ENCODE data around the gene TRPM7.
"Not testable (repeated sequence)": the region's sequence is repeated elsewhere in the genome, so short reads cannot be mapped to it uniquely, and the experiment has no call there.

TRPM7 gene

GRCh38 chr15:50622361-50622943, 64.1 kb downstream of the TRPM7 start:
- not testable (repeated sequence) for H3K9me3 ChIP-seq (ENCODE audit: control insufficient read depth in 1 of 2, low read length in 2 of 2); H3K4me1 ChIP-seq (ENCODE audit: control insufficient read depth in 1 of 2, insufficient read depth in 2 of 2, low read length in 2 of 2); H3K27ac ChIP-seq (ENCODE audit: low read depth, low read length); H3K4me3 ChIP-seq (ENCODE audit: low read depth in 1 of 2, low read length in 2 of 2); H3K27me3 ChIP-seq (ENCODE audit: control insufficient read depth in 1 of 2, insufficient read depth in 2 of 2, low read length in 2 of 2); H3K9ac ChIP-seq (ENCODE audit: low read depth in 1 of 2, low read length in 2 of 2)
- H3K36me3 ChIP-seq (ENCODE audit: control insufficient read depth in 1 of 2, insufficient read depth in 2 of 2, low read length in 2 of 2), result peaks cover 2 to 34% of the 10 kb centered on the region in 2 donors

- H3K4me3 ChIP-seq (ENCODE audit: low read depth in 1 of 2, low read length in 2 of 2); H3K4me1 ChIP-seq (ENCODE audit: control insufficient read depth in 1 of 2, insufficient read depth in 2 of 2, low read length in 2 of 2); H3K27ac ChIP-seq (ENCODE audit: low read depth, low read length); H3K27me3 ChIP-seq (ENCODE audit: control insufficient read depth in 1 of 2, insufficient read depth in 2 of 2, low read length in 2 of 2); H3K9me3 ChIP-seq (ENCODE audit: control insufficient read depth in 1 of 2, low read length in 2 of 2); H3K9ac ChIP-seq (ENCODE audit: low read depth in 1 of 2, low read length in 2 of 2): not testable (repeated sequence)
- H3K36me3 ChIP-seq (ENCODE audit: control insufficient read depth in 1 of 2, insufficient read depth in 2 of 2, low read length in 2 of 2), result peaks cover 11 to 25% of the 10 kb centered on the region in 2 donors
Observed at GRCh38 chr15:50616960-50617359, 69.6 kb downstream of the TRPM7 start.

GRCh38 chr15:50616554-50616953, 70.0 kb downstream of the TRPM7 start:
- not testable (repeated sequence) for H3K9me3 ChIP-seq (ENCODE audit: control insufficient read depth in 1 of 2, low read length in 2 of 2); H3K4me1 ChIP-seq (ENCODE audit: control insufficient read depth in 1 of 2, insufficient read depth in 2 of 2, low read length in 2 of 2); H3K4me3 ChIP-seq (ENCODE audit: low read depth in 1 of 2, low read length in 2 of 2); H3K9ac ChIP-seq (ENCODE audit: low read depth in 1 of 2, low read length in 2 of 2); H3K27me3 ChIP-seq (ENCODE audit: control insufficient read depth in 1 of 2, insufficient read depth in 2 of 2, low read length in 2 of 2); H3K27ac ChIP-seq (ENCODE audit: low read depth, low read length)
- peaks cover 15 to 27% of the 10 kb centered on the region in 2 donors for H3K36me3 ChIP-seq (ENCODE audit: control insufficient read depth in 1 of 2, insufficient read depth in 2 of 2, low read length in 2 of 2)

- no peaks in the 10 kb centered on the region for H3K4me1 ChIP-seq (ENCODE audit: control insufficient read depth in 1 of 2, insufficient read depth in 2 of 2, low read length in 2 of 2)
- no peak overlapping the region for H3K4me3 ChIP-seq (ENCODE audit: low read depth in 1 of 2, low read length in 2 of 2)
- no peak overlapping the region for H3K27ac ChIP-seq (ENCODE audit: low read depth, low read length)
- H3K9me3 ChIP-seq (ENCODE audit: control insufficient read depth in 1 of 2, low read length in 2 of 2), result no peaks in the 10 kb centered on the region
- H3K27me3 ChIP-seq (ENCODE audit: control insufficient read depth in 1 of 2, insufficient read depth in 2 of 2, low read length in 2 of 2), result no peaks in the 10 kb centered on the region
- H3K36me3 ChIP-seq (ENCODE audit: control insufficient read depth in 1 of 2, insufficient read depth in 2 of 2, low read length in 2 of 2), result peaks cover 17 to 42% of the 10 kb centered on the region in 2 donors
- H3K9ac ChIP-seq (ENCODE audit: low read depth in 1 of 2, low read length in 2 of 2), result no peak overlapping the region
Observed at GRCh38 chr15:50613600-50613999, 73.0 kb downstream of the TRPM7 start.

- H3K9ac ChIP-seq (ENCODE audit: low read depth in 1 of 2, low read length in 2 of 2), result no peak overlapping the region
- H3K36me3 ChIP-seq (ENCODE audit: control insufficient read depth in 1 of 2, insufficient read depth in 2 of 2, low read length in 2 of 2), result peaks cover 26 to 62% of the 10 kb centered on the region in 2 donors
- no peak overlapping the region for H3K4me3 ChIP-seq (ENCODE audit: low read depth in 1 of 2, low read length in 2 of 2)
- no peak overlapping the region for H3K27ac ChIP-seq (ENCODE audit: low read depth, low read length)
- no peaks in the 10 kb centered on the region for H3K9me3 ChIP-seq (ENCODE audit: control insufficient read depth in 1 of 2, low read length in 2 of 2)
- no peaks in the 10 kb centered on the region for H3K4me1 ChIP-seq (ENCODE audit: control insufficient read depth in 1 of 2, insufficient read depth in 2 of 2, low read length in 2 of 2)
- H3K27me3 ChIP-seq (ENCODE audit: control insufficient read depth in 1 of 2, insufficient read depth in 2 of 2, low read length in 2 of 2), result no peaks in the 10 kb centered on the region
Observed at GRCh38 chr15:50607129-50607528, 79.5 kb downstream of the TRPM7 start.

GRCh38 chr15:50605462-50605861, 81.1 kb downstream of the TRPM7 start:
- H3K4me1 ChIP-seq (ENCODE audit: control insufficient read depth in 1 of 2, insufficient read depth in 2 of 2, low read length in 2 of 2), result no peaks in the 10 kb centered on the region
- H3K36me3 ChIP-seq (ENCODE audit: control insufficient read depth in 1 of 2, insufficient read depth in 2 of 2, low read length in 2 of 2), result peaks cover 18 to 50% of the 10 kb centered on the region in 2 donors
- H3K27me3 ChIP-seq (ENCODE audit: control insufficient read depth in 1 of 2, insufficient read depth in 2 of 2, low read length in 2 of 2), result no peaks in the 10 kb centered on the region
- no peaks in the 10 kb centered on the region for H3K9me3 ChIP-seq (ENCODE audit: control insufficient read depth in 1 of 2, low read length in 2 of 2)
- H3K4me3 ChIP-seq (ENCODE audit: low read depth in 1 of 2, low read length in 2 of 2), result no peak overlapping the region
- H3K9ac ChIP-seq (ENCODE audit: low read depth in 1 of 2, low read length in 2 of 2), result no peak overlapping the region
- H3K27ac ChIP-seq (ENCODE audit: low read depth, low read length), result no peak overlapping the region

GRCh38 chr15:50602028-50602427, 84.6 kb downstream of the TRPM7 start:
- H3K27me3 ChIP-seq (ENCODE audit: control insufficient read depth in 1 of 2, insufficient read depth in 2 of 2, low read length in 2 of 2); H3K9me3 ChIP-seq (ENCODE audit: control insufficient read depth in 1 of 2, low read length in 2 of 2); H3K9ac ChIP-seq (ENCODE audit: low read depth in 1 of 2, low read length in 2 of 2); H3K27ac ChIP-seq (ENCODE audit: low read depth, low read length); H3K4me3 ChIP-seq (ENCODE audit: low read depth in 1 of 2, low read length in 2 of 2); H3K4me1 ChIP-seq (ENCODE audit: control insufficient read depth in 1 of 2, insufficient read depth in 2 of 2, low read length in 2 of 2): not testable (repeated sequence)
- peaks cover 21 to 55% of the 10 kb centered on the region in 2 donors for H3K36me3 ChIP-seq (ENCODE audit: control insufficient read depth in 1 of 2, insufficient read depth in 2 of 2, low read length in 2 of 2)

GRCh38 chr15:50594311-50594710, 92.3 kb downstream of the TRPM7 start:
- H3K9me3 ChIP-seq (ENCODE audit: control insufficient read depth in 1 of 2, low read length in 2 of 2), result no peaks in the 10 kb centered on the region
- no peak overlapping the region for H3K4me3 ChIP-seq (ENCODE audit: low read depth in 1 of 2, low read length in 2 of 2)
- H3K4me1 ChIP-seq (ENCODE audit: control insufficient read depth in 1 of 2, insufficient read depth in 2 of 2, low read length in 2 of 2), result no peaks in the 10 kb centered on the region
- H3K27me3 ChIP-seq (ENCODE audit: control insufficient read depth in 1 of 2, insufficient read depth in 2 of 2, low read length in 2 of 2), result no peaks in the 10 kb centered on the region
- H3K9ac ChIP-seq (ENCODE audit: low read depth in 1 of 2, low read length in 2 of 2), result no peak overlapping the region
- peaks cover 31 to 69% of the 10 kb centered on the region in 2 donors for H3K36me3 ChIP-seq (ENCODE audit: control insufficient read depth in 1 of 2, insufficient read depth in 2 of 2, low read length in 2 of 2)
- H3K27ac ChIP-seq (ENCODE audit: low read depth, low read length), result no peak overlapping the region

GRCh38 chr15:50593761-50594160, 92.8 kb downstream of the TRPM7 start:
- H3K4me1 ChIP-seq (ENCODE audit: control insufficient read depth in 1 of 2, insufficient read depth in 2 of 2, low read length in 2 of 2), result no peaks in the 10 kb centered on the region
- H3K27me3 ChIP-seq (ENCODE audit: control insufficient read depth in 1 of 2, insufficient read depth in 2 of 2, low read length in 2 of 2), result no peaks in the 10 kb centered on the region
- no peak overlapping the region for H3K9ac ChIP-seq (ENCODE audit: low read depth in 1 of 2, low read length in 2 of 2)
- peaks cover 32 to 69% of the 10 kb centered on the region in 2 donors for H3K36me3 ChIP-seq (ENCODE audit: control insufficient read depth in 1 of 2, insufficient read depth in 2 of 2, low read length in 2 of 2)
- H3K27ac ChIP-seq (ENCODE audit: low read depth, low read length), result no peak overlapping the region
- H3K9me3 ChIP-seq (ENCODE audit: control insufficient read depth in 1 of 2, low read length in 2 of 2), result no peaks in the 10 kb centered on the region
- no peak overlapping the region for H3K4me3 ChIP-seq (ENCODE audit: low read depth in 1 of 2, low read length in 2 of 2)

GRCh38 chr15:50590288-50590687, 96.3 kb downstream of the TRPM7 start:
- H3K9ac ChIP-seq (ENCODE audit: low read depth in 1 of 2, low read length in 2 of 2), result no peak overlapping the region
- H3K27ac ChIP-seq (ENCODE audit: low read depth, low read length), result no peak overlapping the region
- H3K4me3 ChIP-seq (ENCODE audit: low read depth in 1 of 2, low read length in 2 of 2), result no peak overlapping the region
- H3K27me3 ChIP-seq (ENCODE audit: control insufficient read depth in 1 of 2, insufficient read depth in 2 of 2, low read length in 2 of 2), result no peaks in the 10 kb centered on the region
- no peaks in the 10 kb centered on the region for H3K4me1 ChIP-seq (ENCODE audit: control insufficient read depth in 1 of 2, insufficient read depth in 2 of 2, low read length in 2 of 2)
- no peaks in the 10 kb centered on the region for H3K9me3 ChIP-seq (ENCODE audit: control insufficient read depth in 1 of 2, low read length in 2 of 2)
- peaks cover 32 to 70% of the 10 kb centered on the region in 2 donors for H3K36me3 ChIP-seq (ENCODE audit: control insufficient read depth in 1 of 2, insufficient read depth in 2 of 2, low read length in 2 of 2)

- no peak overlapping the region for H3K9ac ChIP-seq (ENCODE audit: low read depth in 1 of 2, low read length in 2 of 2)
- H3K36me3 ChIP-seq (ENCODE audit: control insufficient read depth in 1 of 2, insufficient read depth in 2 of 2, low read length in 2 of 2), result peaks cover 23 to 59% of the 10 kb centered on the region in 2 donors
- no peaks in the 10 kb centered on the region for H3K9me3 ChIP-seq (ENCODE audit: control insufficient read depth in 1 of 2, low read length in 2 of 2)
- no peak overlapping the region for H3K4me3 ChIP-seq (ENCODE audit: low read depth in 1 of 2, low read length in 2 of 2)
- H3K4me1 ChIP-seq (ENCODE audit: control insufficient read depth in 1 of 2, insufficient read depth in 2 of 2, low read length in 2 of 2), result no peaks in the 10 kb centered on the region
- no peaks in the 10 kb centered on the region for H3K27me3 ChIP-seq (ENCODE audit: control insufficient read depth in 1 of 2, insufficient read depth in 2 of 2, low read length in 2 of 2)
- no peak overlapping the region for H3K27ac ChIP-seq (ENCODE audit: low read depth, low read length)
Observed at GRCh38 chr15:50577492-50577891, 109.1 kb downstream of the TRPM7 start.

Measured in duodenal mucosa (tissue), 2 donors.